Keratinocyte (primary cell): ENCODE results near the gene CDH12.

ENCODE experiments used
- CTCF ChIP-seq, 3 experiments: IDR thresholded peaks in 1 of 3; conservative IDR thresholded peaks in 1 of 3; optimal IDR thresholded peaks in 1 of 3; 2 replicates in 2 of 3; 3 replicates in 1 of 3; pipeline versions ENCODE3 to v1.5.1; 2011; ENCODE audit warnings: low read length in 3 of 3, mild to moderate bottlenecking in 3 of 3, moderate library complexity in 2 of 3, control low read depth in 1 of 3, inconsistent platforms in 1 of 3; ENCODE audit not compliant: insufficient read depth in 2 of 3; ENCODE audit errors: extremely low read depth in 1 of 3
- EZH2 ChIP-seq: IDR thresholded peaks from one replicate; pipeline ENCODE4 v1.6.1; 2012; ENCODE audit warnings: inconsistent platforms, mild to moderate bottlenecking, low read length, moderate library complexity

GRCh38 chr5:22514231-22514630 lies 338.9 kb downstream of the CDH12 start:
- TF ChIP-seq CTCF (optimal IDR thresholded peaks at IDR 0.05 in 1 of 3, IDR thresholded peaks at IDR 0.05 in 1 of 3, conservative IDR thresholded peaks at IDR 0.05 in 1 of 3; ENCODE audit: extremely low read depth in 1 of 3, insufficient read depth in 2 of 3, low read length in 3 of 3) = no peak
- TF ChIP-seq EZH2 = no peak
